Gastrocnemius medialis (tissue), 4 donors: ENCODE data around the gene TTC23. TPM values are rescaled to one million over a fixed set of nuclear protein-coding genes. Genes with fewer than 3 reads are reported as not detected.

Source experiments
- ATAC-seq, 2 donors: fragments of 150-250 bp; one replicate each; pipeline ENCODE4 v1.9.1; 2016
- DNase-seq, 2 donors: peaks; one replicate each; pipeline ENCODE4 v3.0.0-alpha.2; 2019
- H3K27ac ChIP-seq, 4 donors: fragments of 200-600 bp; sonication (generic); 1 replicate in 1 of 4; 2 replicates in 3 of 4; pipeline ENCODE4 v1.5.1; 2016 to 2018; ENCODE audit warnings: mild to moderate bottlenecking in 2 of 4, moderate library complexity in 1 of 4
- H3K27me3 ChIP-seq, 3 donors: fragments of 200-600 bp; sonication (generic) in 2 of 3; 1 replicate in 1 of 3; 2 replicates in 2 of 3; pipeline versions ENCODE4 v1.5.1 to v1.6.0; 2016 to 2019; ENCODE audit warnings: mild to moderate bottlenecking in 1 of 3, moderate library complexity in 1 of 3
- H3K36me3 ChIP-seq, 2 donors: fragments of 200-600 bp; sonication (generic) in 1 of 2; one replicate each; pipeline ENCODE4 v1.5.1; 2017 to 2018
- H3K4me1 ChIP-seq, 2 donors: fragments of 200-600 bp; sonication (generic) in 1 of 2; one replicate each; pipeline ENCODE4 v1.5.1; 2016 to 2017; ENCODE audit warnings: mild to moderate bottlenecking in 2 of 2
- H3K4me3 ChIP-seq, 4 donors: fragments of 200-600 bp; sonication (generic) in 3 of 4; 1 replicate in 1 of 4; 2 replicates in 3 of 4; pipeline ENCODE4 v1.5.1; 2016 to 2019; ENCODE audit warnings: mild to moderate bottlenecking in 2 of 4
- H3K9me3 ChIP-seq, 3 donors: fragments of 200-600 bp; sonication (generic) in 2 of 3; 1 replicate in 1 of 3; 2 replicates in 2 of 3; pipeline ENCODE4 v1.5.1; 2016 to 2019
- CTCF ChIP-seq, 5 experiments: fragments of 450-650 bp in 3 of 5; fragments of 200-600 bp in 2 of 5; sonication (generic) in 2 of 5; IDR thresholded peaks in 4 of 5; conservative IDR thresholded peaks in 1 of 5; 1 replicate in 4 of 5; 2 replicates in 1 of 5; pipeline ENCODE4 v1.5.1; 2016 to 2019; ENCODE audit warnings: antibody characterized with exemption in 5 of 5, mild to moderate bottlenecking in 3 of 5, moderate library complexity in 3 of 5
- POLR2A ChIP-seq, 2 donors: fragments of 450-650 bp; IDR thresholded peaks; one replicate each; pipeline ENCODE4 v1.6.1; 2017; ENCODE audit warnings: antibody characterized with exemption in 2 of 2, mild to moderate bottlenecking in 2 of 2, moderate library complexity in 2 of 2
- in situ Hi-C, 4 donors: fragments of 200-750 bp; cut with MboI; loops; one replicate each; pipeline versions ENCODE4 v1.15.0 to v1.8.0; 2017; ENCODE audit warnings: low sequenced_read_pairs in 4 of 4
- intact Hi-C: fragments of 100-400 bp; cut with DNase I; formaldehyde crosslinking; loops from one replicate; pipeline ENCODE4 v1.15.1; 2023; ENCODE audit warnings: low total_unique reads
- total RNA-seq, 4 donors: library from RNA; depleted of rRNA; stranded (reverse); fragments of >200 nt; gene quantifications; one replicate each; pipeline versions ENCODE4 v1.1.0 to v1.2.3, GENCODE V29; 2016

TTC23 gene
- total RNA-seq, 4 donors from 2014 or later = 5.6 to 9.9 (median 7.7) TPM

GRCh38 chr15:99143655-99144610 lies 105.4 kb downstream of the TTC23 start:
- Histone ChIP-seq H3K4me3 (no peak overlapping the region), H3K27me3 (no peaks in the 10 kb centered on the region), H3K9me3 (no peaks in the 10 kb centered on the region), H3K27ac (peak overlapping the region; percentile 85 to 97 (median 90)), H3K36me3 (no peaks in the 10 kb centered on the region), H3K4me1 (peaks cover 42 to 48% of the 10 kb centered on the region in 2 donors)
- ATAC-seq (peak; percentile 98), DNase-seq (peak; percentile 85 to 95)
- intact Hi-C loops = loop anchor here (2.0 kb wide), 1 partner anchor 37 kb away; no protein-coding TSS in a partner anchor
- TF ChIP-seq POLR2A (IDR thresholded peaks at IDR 0.05) (no peak), CTCF (IDR thresholded peaks at IDR 0.05 in 4 of 5, conservative IDR thresholded peaks at IDR 0.05 in 1 of 5) (no peak)
- in situ Hi-C loops = no loop called here

GRCh38 chr15:99143242-99143641 lies 106.1 kb downstream of the TTC23 start:
- peak overlapping the region; percentile 85 to 97 (median 90) for H3K27ac ChIP-seq
- no peak for TF ChIP-seq CTCF (IDR thresholded peaks at IDR 0.05 in 4 of 5, conservative IDR thresholded peaks at IDR 0.05 in 1 of 5)
- TF ChIP-seq POLR2A (IDR thresholded peaks at IDR 0.05) = no peak
- ATAC-seq (no peak), DNase-seq (no peak)
- peaks cover 38 to 47% of the 10 kb centered on the region in 2 donors for H3K4me1 ChIP-seq
- H3K27me3 ChIP-seq = no peaks in the 10 kb centered on the region
- no peaks in the 10 kb centered on the region for H3K9me3 ChIP-seq
- H3K4me3 ChIP-seq = no peak overlapping the region
- intact Hi-C loops = loop anchor here (2.0 kb wide), 1 partner anchor 36 kb away; no protein-coding TSS in a partner anchor
- in situ Hi-C loops = no loop called here
- no peaks in the 10 kb centered on the region for H3K36me3 ChIP-seq

- ATAC-seq = no peak
- Histone ChIP-seq H3K4me1 (peaks cover 38 to 47% of the 10 kb centered on the region in 2 donors), H3K4me3 (no peak overlapping the region), H3K27me3 (no peaks in the 10 kb centered on the region), H3K9me3 (no peaks in the 10 kb centered on the region), H3K27ac (peak overlapping the region; percentile 85 to 97 (median 90)), H3K36me3 (no peaks in the 10 kb centered on the region)
- TF ChIP-seq CTCF (IDR thresholded peaks at IDR 0.05 in 4 of 5, conservative IDR thresholded peaks at IDR 0.05 in 1 of 5) = no peak
- TF ChIP-seq POLR2A (IDR thresholded peaks at IDR 0.05) = no peak
- in situ Hi-C loops = no loop called here
- DNase-seq = no peak
- intact Hi-C loops = loop anchor here (2.0 kb wide), 1 partner anchor 36 kb away; no protein-coding TSS in a partner anchor
Observed at GRCh38 chr15:99142562-99142961, 106.8 kb downstream of the TTC23 start.

GRCh38 chr15:99141943-99142342 lies 107.4 kb downstream of the TTC23 start:
- ATAC-seq = no peak
- DNase-seq = no peak
- TF ChIP-seq POLR2A (IDR thresholded peaks at IDR 0.05) (no peak), CTCF (IDR thresholded peaks at IDR 0.05 in 4 of 5, conservative IDR thresholded peaks at IDR 0.05 in 1 of 5) (no peak)
- Histone ChIP-seq H3K4me3 (no peak overlapping the region), H3K4me1 (peaks cover 38 to 47% of the 10 kb centered on the region in 2 donors), H3K36me3 (peaks cover 0 to 4% of the 10 kb centered on the region in 2 donors), H3K9me3 (no peaks in the 10 kb centered on the region), H3K27ac (peak overlapping the region; percentile 85 to 97 (median 90)), H3K27me3 (no peaks in the 10 kb centered on the region)
- in situ Hi-C loops (no loop called here), intact Hi-C loops (loop anchor here (2.0 kb wide), 1 partner anchor 35 kb away; no protein-coding TSS in a partner anchor)
